DOHH2 (cell line): ENCODE data around the gene FSTL4.

Source experiments
- H3F3A ChIP-seq: fragments of 200-600 bp; sonication (generic), shearing (Covaris generic); 2 replicates; pipeline ENCODE4 v1.6.0; 2016; ENCODE audit warnings: antibody characterized with exemption, mild to moderate bottlenecking; ENCODE audit not compliant: control insufficient read depth, insufficient read depth
- H3K27ac ChIP-seq: fragments of 200-600 bp; sonication (generic); 2 replicates; pipeline ENCODE4 v1.5.1; 2014; ENCODE audit warnings: low read depth, mild to moderate bottlenecking, low read length, moderate library complexity
- H3K27me3 ChIP-seq: fragments of 200-600 bp; sonication (generic); 2 replicates; pipeline ENCODE4 v1.6.1; 2014; ENCODE audit warnings: mild to moderate bottlenecking, low read length, mixed read lengths; ENCODE audit not compliant: control insufficient read depth
- H3K36me3 ChIP-seq: fragments of 200-600 bp; sonication (generic); 2 replicates; pipeline ENCODE4 v1.6.1; 2014; ENCODE audit warnings: mild to moderate bottlenecking, low read length, moderate library complexity, mixed read lengths; ENCODE audit not compliant: control insufficient read depth
- H3K4me1 ChIP-seq: fragments of 200-600 bp; sonication (generic); 2 replicates; pipeline ENCODE4 v1.6.1; 2014; ENCODE audit warnings: mild to moderate bottlenecking, low read length, mixed read lengths; ENCODE audit not compliant: control insufficient read depth
- H3K4me2 ChIP-seq: fragments of 200-600 bp; sonication (generic); 2 replicates; pipeline ENCODE4 v1.6.0; 2014; ENCODE audit warnings: mild to moderate bottlenecking, low read length, moderate library complexity
- H3K4me3 ChIP-seq: fragments of 200-600 bp; sonication (generic); 2 replicates; pipeline ENCODE4 v1.5.1; 2014; ENCODE audit warnings: mild to moderate bottlenecking, low read length, mixed read lengths
- H3K79me2 ChIP-seq: fragments of 200-600 bp; sonication (generic); 2 replicates; pipeline ENCODE4 v1.6.1; 2014; ENCODE audit warnings: mild to moderate bottlenecking, low read length, mixed read lengths; ENCODE audit not compliant: control insufficient read depth
- H3K9me2 ChIP-seq: fragments of 200-600 bp; sonication (generic); replicated peaks from 2 replicates; pipeline ENCODE4 v1.6.1; 2014; ENCODE audit warnings: mild to moderate bottlenecking, low read length, mixed read lengths; ENCODE audit not compliant: control insufficient read depth
- H3K9me3 ChIP-seq: fragments of 200-600 bp; sonication (generic); 2 replicates; pipeline ENCODE4 v1.6.1; 2014; ENCODE audit warnings: antibody characterized with exemption, low read length, mixed read lengths; ENCODE audit not compliant: control insufficient read depth, insufficient read depth
- H4K20me1 ChIP-seq: fragments of 200-600 bp; sonication (generic); 2 replicates; pipeline ENCODE4 v1.6.0; 2014; ENCODE audit warnings: low read depth, mild to moderate bottlenecking, antibody characterized with exemption, low read length, moderate library complexity; ENCODE audit not compliant: control insufficient read depth, insufficient read depth
- EZH2phosphoT487 ChIP-seq: fragments of 200-600 bp; sonication (generic); IDR thresholded peaks from 2 replicates; pipeline ENCODE4 v1.6.1; 2017; ENCODE audit warnings: borderline replicate concordance, mild to moderate bottlenecking, antibody characterized with exemption, low read length, moderate library complexity, mixed read lengths
- TF ChIP-seq, protein P1 (sequence below): fragments of 200-600 bp; sonication (generic); IDR thresholded peaks from one replicate; pipeline ENCODE4 v1.5.1; 2014; ENCODE audit warnings: antibody characterized with exemption, mild to moderate bottlenecking, low read depth, low read length; ENCODE audit not compliant: poor library complexity, severe bottlenecking

FSTL4 gene

GRCh38 chr5:133451926-133452325 is 160.4 kb downstream of the FSTL4 start:
- Histone ChIP-seq H4K20me1 (no peaks in the 10 kb centered on the region), H3K79me2 (no peaks in the 10 kb centered on the region), H3F3A (no peaks in the 10 kb centered on the region), H3K9me2 (no peaks in the 10 kb centered on the region), H3K4me3 (no peak overlapping the region), H3K9me3 (no peaks in the 10 kb centered on the region), H3K4me2 (no peak overlapping the region), H3K27me3 (peaks cover 8% of the 10 kb centered on the region), H3K27ac (no peak overlapping the region), H3K4me1 (no peaks in the 10 kb centered on the region), H3K36me3 (no peaks in the 10 kb centered on the region)
- no peak for TF ChIP-seq EZH2phosphoT487
- TF ChIP-seq, protein P1, sequence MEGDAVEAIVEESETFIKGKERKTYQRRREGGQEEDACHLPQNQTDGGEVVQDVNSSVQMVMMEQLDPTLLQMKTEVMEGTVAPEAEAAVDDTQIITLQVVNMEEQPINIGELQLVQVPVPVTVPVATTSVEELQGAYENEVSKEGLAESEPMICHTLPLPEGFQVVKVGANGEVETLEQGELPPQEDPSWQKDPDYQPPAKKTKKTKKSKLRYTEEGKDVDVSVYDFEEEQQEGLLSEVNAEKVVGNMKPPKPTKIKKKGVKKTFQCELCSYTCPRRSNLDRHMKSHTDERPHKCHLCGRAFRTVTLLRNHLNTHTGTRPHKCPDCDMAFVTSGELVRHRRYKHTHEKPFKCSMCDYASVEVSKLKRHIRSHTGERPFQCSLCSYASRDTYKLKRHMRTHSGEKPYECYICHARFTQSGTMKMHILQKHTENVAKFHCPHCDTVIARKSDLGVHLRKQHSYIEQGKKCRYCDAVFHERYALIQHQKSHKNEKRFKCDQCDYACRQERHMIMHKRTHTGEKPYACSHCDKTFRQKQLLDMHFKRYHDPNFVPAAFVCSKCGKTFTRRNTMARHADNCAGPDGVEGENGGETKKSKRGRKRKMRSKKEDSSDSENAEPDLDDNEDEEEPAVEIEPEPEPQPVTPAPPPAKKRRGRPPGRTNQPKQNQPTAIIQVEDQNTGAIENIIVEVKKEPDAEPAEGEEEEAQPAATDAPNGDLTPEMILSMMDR: no peak

DNA sequence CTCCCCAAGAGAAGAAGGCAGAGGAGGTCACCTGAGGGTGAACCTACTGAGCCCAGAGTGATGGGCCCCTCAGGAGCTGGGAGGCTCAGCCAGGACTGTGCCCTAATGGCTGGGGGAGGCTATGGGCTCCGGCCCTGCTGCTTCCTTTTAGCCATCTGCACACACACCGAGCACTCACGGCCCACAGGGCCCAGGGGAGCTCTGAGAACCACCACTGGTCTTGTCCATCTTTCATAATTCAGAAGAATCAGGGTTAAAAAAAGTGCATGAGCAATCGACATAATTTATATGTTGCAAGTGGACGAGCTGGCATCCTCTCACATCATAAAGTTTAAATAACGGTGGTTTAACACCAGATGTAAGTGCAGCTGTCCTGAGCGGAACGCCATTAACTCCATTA is 162.1 kb downstream of the FSTL4 start:
- no peak overlapping the region for H3K4me2 ChIP-seq

GRCh38 chr5:133449181-133449580 is 163.2 kb downstream of the FSTL4 start:
- H3K4me3 ChIP-seq: no peak overlapping the region
- peaks cover 8% of the 10 kb centered on the region for H3K27me3 ChIP-seq

More for the DNA sequence above, 162.1 kb downstream of the FSTL4 start:
- TF ChIP-seq, protein P1: no peak
- no peak for TF ChIP-seq EZH2phosphoT487
- no peaks in the 10 kb centered on the region for H3K9me2 ChIP-seq
- no peaks in the 10 kb centered on the region for H4K20me1 ChIP-seq
- no peaks in the 10 kb centered on the region for H3K9me3 ChIP-seq
- H3K4me3 ChIP-seq: no peak overlapping the region
- H3F3A ChIP-seq: no peaks in the 10 kb centered on the region
- H3K4me1 ChIP-seq: no peaks in the 10 kb centered on the region
- H3K27ac ChIP-seq: no peak overlapping the region
- no peaks in the 10 kb centered on the region for H3K79me2 ChIP-seq
- no peaks in the 10 kb centered on the region for H3K36me3 ChIP-seq
- H3K27me3 ChIP-seq: peaks cover 8% of the 10 kb centered on the region

More at GRCh38 chr5:133449181-133449580, 163.2 kb downstream of the FSTL4 start:
- Histone ChIP-seq H3K9me3 (no peaks in the 10 kb centered on the region), H3F3A (no peaks in the 10 kb centered on the region), H3K36me3 (no peaks in the 10 kb centered on the region), H3K27ac (no peak overlapping the region), H3K9me2 (no peaks in the 10 kb centered on the region), H4K20me1 (no peaks in the 10 kb centered on the region), H3K4me1 (no peaks in the 10 kb centered on the region), H3K79me2 (no peaks in the 10 kb centered on the region), H3K4me2 (no peak overlapping the region)
- TF ChIP-seq EZH2phosphoT487: no peak
- TF ChIP-seq, protein P1: no peak
